Stimulated activated naive B cell treated with anti-CD40 and anti-IgM and Interleukin-4, amounts not matched to agents 10 μg/mL and 1 μg/mL and 100 μg/mL, for 72 hours (primary cell): Measurements from ENCODE around the gene DHRSX.
"Not testable (repeated sequence)": the region's sequence is repeated elsewhere in the genome, so short reads cannot be mapped to it uniquely, and the experiment has no call there.

Source experiments
- ATAC-seq, 2 donors: fragments of 150-1000 bp; cut with Tn5 transposase; replicated peaks; 2 replicates each; pipeline ENCODE4 v1.10.0; 2021; ENCODE audit warnings: moderate library complexity in 1 of 2
- DNase-seq: peaks from one replicate; pipeline ENCODE4 v3.0.0; 2021
- H3K27ac Mint-ChIP-seq: one replicate; pipeline ENCODE4 v1.8.0; 2022; ENCODE audit warnings: mild to moderate bottlenecking, mixed read lengths
- H3K27me3 Mint-ChIP-seq, 2 donors: one replicate each; pipeline ENCODE4 v1.8.0; 2022; ENCODE audit warnings: mixed read lengths in 2 of 2
- H3K36me3 Mint-ChIP-seq, 2 donors: one replicate each; pipeline ENCODE4 v1.8.0; 2022; ENCODE audit warnings: mixed read lengths in 2 of 2, mild to moderate bottlenecking in 1 of 2
- H3K4me1 Mint-ChIP-seq, 2 donors: one replicate each; pipeline ENCODE4 v1.8.0; 2022; ENCODE audit warnings: mixed read lengths in 2 of 2, mild to moderate bottlenecking in 1 of 2
- H3K4me3 Mint-ChIP-seq, 2 donors: one replicate each; pipeline ENCODE4 v1.8.0; 2022; ENCODE audit warnings: mild to moderate bottlenecking in 2 of 2, mixed read lengths in 2 of 2, moderate library complexity in 1 of 2
- H3K9me3 Mint-ChIP-seq, 2 donors: one replicate each; pipeline ENCODE4 v1.8.0; 2022; ENCODE audit warnings: mixed read lengths in 2 of 2, mild to moderate bottlenecking in 1 of 2

Gene DHRSX

DNA sequence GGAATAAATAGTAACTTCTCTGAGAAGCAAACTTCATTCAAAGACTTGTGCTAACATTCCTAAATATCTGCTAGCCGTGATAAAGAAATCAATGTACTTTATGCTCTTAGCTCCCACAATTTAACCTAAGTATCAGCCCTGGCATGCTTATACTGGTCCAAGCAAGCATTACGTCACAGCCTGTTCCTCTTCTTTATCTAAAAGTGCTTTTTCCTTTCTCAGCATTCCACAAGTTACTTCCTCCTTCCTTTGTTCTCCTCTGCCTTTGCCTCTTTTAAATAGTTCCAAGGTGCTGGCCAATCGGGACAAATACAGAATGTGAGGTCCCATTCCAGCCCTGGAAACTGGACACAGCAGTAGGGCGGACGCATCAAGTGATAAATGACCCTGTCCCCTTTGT lies 249.6 kb downstream of the DHRSX start:
- peaks cover 7 to 11% of the 10 kb centered on the region in 2 donors for H3K9me3 Mint-ChIP-seq
- no peaks in the 10 kb centered on the region for H3K27me3 Mint-ChIP-seq
- DNase-seq (no peak), ATAC-seq (no peak)
- H3K27ac Mint-ChIP-seq, result no peak overlapping the region
- peaks cover 0 to 3% of the 10 kb centered on the region in 2 donors for H3K4me1 Mint-ChIP-seq
- no peak overlapping the region for H3K4me3 Mint-ChIP-seq
- H3K36me3 Mint-ChIP-seq, result peaks cover 25 to 29% of the 10 kb centered on the region in 2 donors

- no peak for ATAC-seq
- no peaks in the 10 kb centered on the region for H3K4me1 Mint-ChIP-seq
- H3K4me3 Mint-ChIP-seq, result no peak overlapping the region
- H3K9me3 Mint-ChIP-seq, result peaks cover 0 to 2% of the 10 kb centered on the region in 2 donors
- H3K27me3 Mint-ChIP-seq, result no peaks in the 10 kb centered on the region
- no peak for DNase-seq
- H3K36me3 Mint-ChIP-seq, result peaks cover 20 to 22% of the 10 kb centered on the region in 2 donors
- H3K27ac Mint-ChIP-seq, result no peak overlapping the region
These were observed 256.8 kb downstream of the DHRSX start for GRCh38 chrX:2243913-2244460.

- no peak for ATAC-seq
- no peaks in the 10 kb centered on the region for H3K4me1 Mint-ChIP-seq
These were observed 257.8 kb downstream of the DHRSX start for GRCh38 chrX:2242980-2243379.

GRCh38 chrX:2242326-2242725 lies 258.4 kb downstream of the DHRSX start:
- no peaks in the 10 kb centered on the region for H3K4me1 Mint-ChIP-seq
- H3K9me3 Mint-ChIP-seq, result no peaks in the 10 kb centered on the region
- ATAC-seq (no peak), DNase-seq (no peak)
- H3K27me3 Mint-ChIP-seq, result no peaks in the 10 kb centered on the region
- H3K4me3 Mint-ChIP-seq, result no peak overlapping the region
- H3K27ac Mint-ChIP-seq, result no peak overlapping the region
- H3K36me3 Mint-ChIP-seq, result peaks cover 14 to 22% of the 10 kb centered on the region in 2 donors

More at GRCh38 chrX:2242980-2243379, 257.8 kb downstream of the DHRSX start:
- H3K4me3 Mint-ChIP-seq, result no peak overlapping the region
- H3K36me3 Mint-ChIP-seq, result peaks cover 16 to 22% of the 10 kb centered on the region in 2 donors
- DNase-seq, result no peak
- H3K27ac Mint-ChIP-seq, result no peak overlapping the region
- no peaks in the 10 kb centered on the region for H3K9me3 Mint-ChIP-seq
- H3K27me3 Mint-ChIP-seq, result no peaks in the 10 kb centered on the region

- H3K4me1 Mint-ChIP-seq, H3K9me3 Mint-ChIP-seq, H3K4me3 Mint-ChIP-seq, H3K27ac Mint-ChIP-seq, ATAC-seq, DNase-seq, H3K27me3 Mint-ChIP-seq: not testable (repeated sequence)
- H3K36me3 Mint-ChIP-seq, result peaks cover 14 to 24% of the 10 kb centered on the region in 2 donors
These were observed 259.3 kb downstream of the DHRSX start for GRCh38 chrX:2241496-2241895.

- not testable (repeated sequence) for H3K27me3 Mint-ChIP-seq, H3K27ac Mint-ChIP-seq, H3K4me3 Mint-ChIP-seq, H3K4me1 Mint-ChIP-seq, DNase-seq, H3K9me3 Mint-ChIP-seq, ATAC-seq
- H3K36me3 Mint-ChIP-seq, result peaks cover 14 to 25% of the 10 kb centered on the region in 2 donors
These were observed 260.0 kb downstream of the DHRSX start for GRCh38 chrX:2240761-2241160.

- peaks cover 10 to 19% of the 10 kb centered on the region in 2 donors for H3K4me1 Mint-ChIP-seq
- no peak overlapping the region for H3K27ac Mint-ChIP-seq
- no peak for ATAC-seq
- H3K27me3 Mint-ChIP-seq, result no peaks in the 10 kb centered on the region
- no peak for DNase-seq
- peaks cover 14 to 38% of the 10 kb centered on the region in 2 donors for H3K36me3 Mint-ChIP-seq
- H3K9me3 Mint-ChIP-seq, result no peaks in the 10 kb centered on the region
- no peak overlapping the region for H3K4me3 Mint-ChIP-seq
These were observed 262.8 kb downstream of the DHRSX start for GRCh38 chrX:2237976-2238375.

- no peak overlapping the region for H3K4me3 Mint-ChIP-seq
- DNase-seq (no peak), ATAC-seq (no peak)
- no peaks in the 10 kb centered on the region for H3K27me3 Mint-ChIP-seq
- H3K4me1 Mint-ChIP-seq, result peaks cover 23 to 43% of the 10 kb centered on the region in 2 donors
- H3K27ac Mint-ChIP-seq, result no peak overlapping the region
- H3K9me3 Mint-ChIP-seq, result peaks cover 12 to 15% of the 10 kb centered on the region in 2 donors
- H3K36me3 Mint-ChIP-seq, result peaks cover 30 to 57% of the 10 kb centered on the region in 2 donors
These were observed 269.1 kb downstream of the DHRSX start for GRCh38 chrX:2231570-2232192.

- peaks cover 12 to 15% of the 10 kb centered on the region in 2 donors for H3K9me3 Mint-ChIP-seq
- no peak overlapping the region for H3K4me3 Mint-ChIP-seq
- H3K36me3 Mint-ChIP-seq, result peaks cover 40 to 64% of the 10 kb centered on the region in 2 donors
- no peak for ATAC-seq
- H3K27me3 Mint-ChIP-seq, result no peaks in the 10 kb centered on the region
- no peak for DNase-seq
- peaks cover 23 to 38% of the 10 kb centered on the region in 2 donors for H3K4me1 Mint-ChIP-seq
- H3K27ac Mint-ChIP-seq, result no peak overlapping the region
These were observed 270.3 kb downstream of the DHRSX start for GRCh38 chrX:2230457-2230856.

DNA sequence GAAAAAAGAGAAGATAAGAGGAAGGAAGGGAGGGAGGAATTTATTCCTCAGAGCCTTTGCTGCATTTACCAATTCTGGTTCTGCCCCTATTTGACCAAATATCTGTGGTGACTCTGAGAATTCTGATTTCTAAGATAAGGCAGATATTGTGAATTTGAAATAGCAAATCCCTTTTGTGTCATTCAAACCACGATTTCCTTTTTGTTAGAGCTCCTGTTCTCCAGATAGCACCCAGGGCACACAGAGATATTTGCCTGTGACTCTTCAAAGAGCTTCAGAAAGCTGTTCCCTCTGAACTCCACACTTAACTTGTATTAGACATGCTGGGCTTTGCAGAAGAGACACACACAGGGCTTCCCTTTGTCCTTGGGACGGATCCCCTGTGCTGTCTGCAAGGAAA lies 272.2 kb downstream of the DHRSX start:
- no peak for ATAC-seq
- H3K9me3 Mint-ChIP-seq, result peaks cover 24 to 26% of the 10 kb centered on the region in 2 donors

GRCh38 chrX:2226906-2227656 lies 273.7 kb downstream of the DHRSX start:
- Mint-ChIP-seq H3K36me3 (peaks cover 69 to 81% of the 10 kb centered on the region in 2 donors), H3K4me1 (peaks cover 20 to 23% of the 10 kb centered on the region in 2 donors), H3K27ac (peak overlapping the region; percentile 48), H3K9me3 (peaks cover 32% of the 10 kb centered on the region in 2 donors), H3K27me3 (no peaks in the 10 kb centered on the region), H3K4me3 (no peak overlapping the region)
- ATAC-seq (no peak), DNase-seq (no peak)

More for the DNA sequence above, 272.2 kb downstream of the DHRSX start:
- Mint-ChIP-seq H3K27me3 (no peaks in the 10 kb centered on the region), H3K27ac (no peak overlapping the region), H3K4me1 (peaks cover 25 to 35% of the 10 kb centered on the region in 2 donors), H3K4me3 (no peak overlapping the region), H3K36me3 (peaks cover 55 to 71% of the 10 kb centered on the region in 2 donors)
- DNase-seq, result no peak

GRCh38 chrX:2226182-2226581 lies 274.6 kb downstream of the DHRSX start:
- Mint-ChIP-seq H3K27ac (no peak overlapping the region), H3K27me3 (no peaks in the 10 kb centered on the region), H3K36me3 (peaks cover 69 to 81% of the 10 kb centered on the region in 2 donors), H3K4me1 (peaks cover 12 to 14% of the 10 kb centered on the region in 2 donors), H3K9me3 (peaks cover 27 to 30% of the 10 kb centered on the region in 2 donors), H3K4me3 (no peak overlapping the region)
- DNase-seq (no peak), ATAC-seq (no peak)

- H3K27me3 Mint-ChIP-seq, result no peaks in the 10 kb centered on the region
- H3K4me1 Mint-ChIP-seq, result peaks cover 12% of the 10 kb centered on the region in 2 donors
- no peak overlapping the region for H3K27ac Mint-ChIP-seq
- peaks cover 76 to 84% of the 10 kb centered on the region in 2 donors for H3K36me3 Mint-ChIP-seq
- H3K9me3 Mint-ChIP-seq, result peaks cover 26 to 36% of the 10 kb centered on the region in 2 donors
- H3K4me3 Mint-ChIP-seq, result no peak overlapping the region
- DNase-seq (no peak), ATAC-seq (no peak)
These were observed 276.1 kb downstream of the DHRSX start for GRCh38 chrX:2224597-2225235.

DNA sequence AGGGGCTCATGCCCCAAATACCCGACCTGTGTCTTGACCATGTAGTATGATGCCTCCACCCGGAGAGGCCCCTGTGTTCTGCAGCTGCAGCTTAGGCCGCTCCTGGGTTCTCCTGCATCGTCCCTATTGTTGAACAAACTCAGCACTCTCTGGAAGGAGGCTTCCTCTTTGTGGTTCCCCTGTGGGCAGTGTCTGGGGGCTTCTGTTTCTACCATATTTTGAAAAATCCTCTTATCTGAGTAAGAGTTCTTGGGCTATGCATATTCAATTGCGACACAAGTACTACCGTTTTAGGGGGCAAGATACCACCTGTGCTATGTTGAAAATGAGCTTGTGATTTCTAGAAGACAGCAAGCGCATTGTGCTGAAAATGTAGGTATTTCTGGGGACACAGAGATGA lies 276.6 kb downstream of the DHRSX start:
- H3K4me1 Mint-ChIP-seq, result peaks cover 7 to 8% of the 10 kb centered on the region in 2 donors

More for the DNA sequence above, 276.6 kb downstream of the DHRSX start:
- H3K36me3 Mint-ChIP-seq, result peaks cover 75 to 84% of the 10 kb centered on the region in 2 donors
- H3K4me3 Mint-ChIP-seq, result no peak overlapping the region
- H3K9me3 Mint-ChIP-seq, result peaks cover 27 to 36% of the 10 kb centered on the region in 2 donors
- no peak for ATAC-seq
- H3K27ac Mint-ChIP-seq, result no peak overlapping the region
- H3K27me3 Mint-ChIP-seq, result no peaks in the 10 kb centered on the region
- no peak for DNase-seq
